K562 (cell line): Measurements from ENCODE around the gene GHDC. TPM values are rescaled to one million over a fixed set of nuclear protein-coding genes. Genes with fewer than 3 reads are reported as not detected.

Experiments
- CBX8 ChIP-seq: fragments of 200-600 bp; sonication (generic); IDR thresholded peaks from 2 replicates; pipeline ENCODE4 v1.6.1; 2012; ENCODE audit warnings: borderline replicate concordance, mixed run types, low read depth, mild to moderate bottlenecking, moderate library complexity, mixed read lengths, low read length, control low read depth, inconsistent platforms; ENCODE audit not compliant: poor library complexity, severe bottlenecking; ENCODE audit errors: extremely low read depth
- FOS ChIP-seq: IDR thresholded peaks from 3 replicates; pipeline ENCODE4 v1.6.1; 2011; ENCODE audit not compliant: insufficient read length; ENCODE audit errors: extremely low read depth
- HNRNPLL ChIP-seq: fragments of 200-400 bp; formaldehyde crosslinking; IDR thresholded peaks from 2 replicates; pipeline ENCODE4 v1.6.1; 2017; ENCODE audit warnings: low read length, low read depth, mild to moderate bottlenecking; ENCODE audit not compliant: poor library complexity, severe bottlenecking
- KHSRP ChIP-seq: fragments of 450-650 bp; IDR thresholded peaks from 2 replicates; pipeline ENCODE4 v1.6.1; 2017
- KLF16 ChIP-seq: IDR thresholded peaks from 2 replicates; pipeline ENCODE4 v1.6.1; 2016; ENCODE audit warnings: antibody characterized with exemption
- MIER1 ChIP-seq: fragments of 450-650 bp; IDR thresholded peaks from 2 replicates; pipeline ENCODE4 v1.6.1; 2016; ENCODE audit warnings: antibody characterized with exemption, mild to moderate bottlenecking, low read depth
- POLR2AphosphoS5 ChIP-seq: IDR thresholded peaks from 2 replicates; pipeline ENCODE4 v1.6.1; 2011; ENCODE audit warnings: mild to moderate bottlenecking, low read depth, low read length, moderate library complexity; ENCODE audit not compliant: control insufficient read depth, insufficient read depth
- PTRF ChIP-seq: fragments of 450-650 bp; IDR thresholded peaks from 2 replicates; pipeline ENCODE4 v1.6.1; 2016; ENCODE audit warnings: mild to moderate bottlenecking, missing genetic modification characterization, missing compliant biosample characterization
- RFX1 ChIP-seq: fragments of 450-650 bp; IDR thresholded peaks from 2 replicates; pipeline ENCODE4 v1.6.1; 2016; ENCODE audit warnings: mild to moderate bottlenecking, moderate library complexity
- RNF2 ChIP-seq: sonication (generic); IDR thresholded peaks from 2 replicates; pipeline ENCODE4 v1.6.1; 2016
- RNF219 ChIP-seq: fragments of 250-450 bp; sonication (Bioruptor Pico); IDR thresholded peaks from 2 replicates; pipeline ENCODE4 v1.5.0; 2022; ENCODE audit warnings: mild to moderate bottlenecking
- SP1 ChIP-seq: sonication (generic); formaldehyde crosslinking; IDR thresholded peaks from 2 replicates; pipeline ENCODE4 v1.8.1; 2022; ENCODE audit warnings: mild to moderate bottlenecking, missing genetic modification reagents
- TCF7 ChIP-seq: sonication (generic); IDR thresholded peaks from 2 replicates; pipeline ENCODE4 v1.6.1; 2016; ENCODE audit warnings: antibody characterized with exemption, borderline replicate concordance
- U2AF2 ChIP-seq: fragments of 200-400 bp; formaldehyde crosslinking; optimal IDR thresholded peaks from 2 replicates; pipeline ENCODE3; 2017; ENCODE audit warnings: low read depth, mild to moderate bottlenecking, low read length
- ZC3H4 ChIP-seq: sonication (generic); formaldehyde crosslinking; IDR thresholded peaks from 2 replicates; pipeline ENCODE4 v1.9.0; 2021; ENCODE audit warnings: missing genetic modification reagents, borderline replicate concordance
- ZHX1 ChIP-seq: fragments of 150-350 bp; conservative IDR thresholded peaks from 2 replicates; pipeline ENCODE4 v1.6.1; 2014; ENCODE audit warnings: low read length
- ZKSCAN1 ChIP-seq: fragments of 150-350 bp; IDR thresholded peaks from 2 replicates; pipeline ENCODE4 v1.6.1; 2016; ENCODE audit warnings: low read depth, low read length
- ZNF184 ChIP-seq: sonication (generic); formaldehyde crosslinking; IDR thresholded peaks from 2 replicates; pipeline ENCODE4 v1.5.0; 2020; ENCODE audit warnings: missing genetic modification reagents
- ZNF445 ChIP-seq: fragments of 250-450 bp; sonication (Bioruptor Pico); IDR thresholded peaks from 2 replicates; pipeline ENCODE4 v1.4.0; 2020; ENCODE audit warnings: low read depth, mild to moderate bottlenecking, moderate library complexity
- ZNF785 ChIP-seq: fragments of 250-450 bp; sonication (Bioruptor Pico); IDR thresholded peaks from 2 replicates; pipeline ENCODE4 v1.4.0; 2020; ENCODE audit warnings: mild to moderate bottlenecking
- polyA plus RNA-seq, 8 experiments: library from polyadenylated mRNA; depleted of rRNA in 4 of 8; stranded (reverse) in 5 of 8; unstranded in 3 of 8; fragments of >200 nt; fragmentation: Nextera tagmentation in 2 of 8; fragmentation: Illumina TruSeq in 1 of 8; extraction: Ambion mirVana in 2 of 8; extraction: Trizol in 1 of 8; gene quantifications; 2 replicates each; pipeline versions ENCODE4 v1.2.1 to v1.2.3, GENCODE V29; 2011 to 2014; ENCODE audit warnings: inconsistent platforms in 1 of 8, missing spikeins in 1 of 8
- total RNA-seq, 7 experiments: library from RNA; depleted of rRNA in 6 of 7; stranded (reverse); fragments of >200 nt in 6 of 7; fragmentation: Illumina TruSeq in 2 of 7; extraction: Trizol in 2 of 7; gene quantifications; 2 replicates each; pipeline versions ENCODE4 v1.2.1 to v1.2.3, GENCODE V29; 2011 to 2021; ENCODE audit warnings: low replicate concordance in 1 of 7
- TF ChIP-seq, protein P1 (sequence below): sonication (generic); formaldehyde crosslinking; IDR thresholded peaks from 2 replicates; pipeline ENCODE4 v1.8.0; 2022; ENCODE audit warnings: missing genetic modification reagents, mild to moderate bottlenecking, borderline replicate concordance

Gene GHDC
- total and polyA plus RNA-seq, 9 of the 15 experiments (the other 6 are each of a cell fraction or from before 2014, with no cell fraction given): 0.65 to 23.2 (median 11.2) TPM

DNA sequence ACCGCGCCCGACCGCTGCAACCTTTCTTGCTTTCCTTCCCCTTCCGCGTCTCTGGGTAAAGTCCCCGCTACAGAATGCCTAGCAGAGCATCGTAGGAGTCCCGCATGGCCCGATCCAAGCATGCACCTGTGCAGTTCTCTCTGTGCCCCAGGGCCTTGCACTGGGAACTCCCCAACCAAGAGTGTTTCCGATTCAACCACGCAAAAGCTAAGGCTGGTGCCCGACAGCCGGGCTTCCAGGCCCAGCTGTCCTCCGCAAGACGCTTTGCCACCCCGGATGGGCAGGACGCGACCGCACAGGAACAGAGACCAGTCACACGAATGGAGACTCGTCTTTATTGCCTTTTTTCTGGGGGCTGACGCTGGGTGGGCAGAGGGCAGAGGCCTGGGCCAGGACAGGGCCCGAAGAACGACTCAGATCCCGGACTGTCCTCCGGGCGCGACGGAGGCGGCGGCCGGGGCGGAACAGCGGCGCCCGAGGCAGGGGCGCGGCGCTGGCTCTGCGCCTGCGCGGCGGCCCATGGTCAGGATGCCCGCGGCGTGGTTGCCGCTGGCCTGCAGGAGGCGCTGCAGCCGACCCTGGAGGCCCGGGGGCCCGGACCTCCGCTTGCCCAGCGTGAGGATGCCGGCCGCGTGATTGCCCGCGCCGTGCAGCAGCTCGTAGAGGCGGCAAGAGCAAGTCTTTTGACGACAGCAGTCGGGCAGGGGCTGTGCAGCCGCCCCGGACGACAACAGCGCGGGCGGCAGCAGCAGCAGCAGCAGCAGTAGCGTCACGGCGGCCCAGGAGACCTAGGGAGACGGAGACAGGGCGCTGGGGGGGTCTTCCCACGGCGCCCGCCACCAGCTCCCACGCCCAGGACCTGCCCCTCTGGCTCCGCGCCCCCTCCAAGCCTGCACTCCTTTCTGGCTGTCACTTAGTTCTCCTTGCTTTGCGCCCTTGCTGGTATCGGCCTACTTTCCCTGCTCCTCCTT, 10.3 kb downstream of the GHDC start (continued):
- TF ChIP-seq, protein P1, sequence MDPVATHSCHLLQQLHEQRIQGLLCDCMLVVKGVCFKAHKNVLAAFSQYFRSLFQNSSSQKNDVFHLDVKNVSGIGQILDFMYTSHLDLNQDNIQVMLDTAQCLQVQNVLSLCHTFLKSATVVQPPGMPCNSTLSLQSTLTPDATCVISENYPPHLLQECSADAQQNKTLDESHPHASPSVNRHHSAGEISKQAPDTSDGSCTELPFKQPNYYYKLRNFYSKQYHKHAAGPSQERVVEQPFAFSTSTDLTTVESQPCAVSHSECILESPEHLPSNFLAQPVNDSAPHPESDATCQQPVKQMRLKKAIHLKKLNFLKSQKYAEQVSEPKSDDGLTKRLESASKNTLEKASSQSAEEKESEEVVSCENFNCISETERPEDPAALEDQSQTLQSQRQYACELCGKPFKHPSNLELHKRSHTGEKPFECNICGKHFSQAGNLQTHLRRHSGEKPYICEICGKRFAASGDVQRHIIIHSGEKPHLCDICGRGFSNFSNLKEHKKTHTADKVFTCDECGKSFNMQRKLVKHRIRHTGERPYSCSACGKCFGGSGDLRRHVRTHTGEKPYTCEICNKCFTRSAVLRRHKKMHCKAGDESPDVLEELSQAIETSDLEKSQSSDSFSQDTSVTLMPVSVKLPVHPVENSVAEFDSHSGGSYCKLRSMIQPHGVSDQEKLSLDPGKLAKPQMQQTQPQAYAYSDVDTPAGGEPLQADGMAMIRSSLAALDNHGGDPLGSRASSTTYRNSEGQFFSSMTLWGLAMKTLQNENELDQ (CRISPR knock-in tag): no peak
- TF ChIP-seq POLR2AphosphoS5: peak; percentile 41; the same call in 1 of the 2 replicates
- no peak for TF ChIP-seq ZKSCAN1
- TF ChIP-seq TCF7: no peak
- no peak for TF ChIP-seq FOS
- TF ChIP-seq ZHX1: no peak; the same call in 1 of the 2 replicates
- no peak for TF ChIP-seq HNRNPLL
- no peak for TF ChIP-seq KLF16
- peak; percentile 73; the same call in 1 of the 2 replicates for TF ChIP-seq RNF2
- no peak for TF ChIP-seq MIER1
- no peak for TF ChIP-seq RNF219 (CRISPR knock-in tag)
- TF ChIP-seq PTRF (tag): no peak
- TF ChIP-seq RFX1: no peak
- TF ChIP-seq ZNF445: no peak
- no peak for TF ChIP-seq ZNF184 (CRISPR knock-in tag)
- TF ChIP-seq CBX8: no peak
- no peak for TF ChIP-seq U2AF2
- TF ChIP-seq ZNF785 (CRISPR knock-in tag): no peak
- TF ChIP-seq ZC3H4: no peak
- no peak for TF ChIP-seq KHSRP
- no peak for TF ChIP-seq SP1 (CRISPR knock-in tag)
